ENCODE results near the gene SPRY1.

Gene SPRY1

DNA sequence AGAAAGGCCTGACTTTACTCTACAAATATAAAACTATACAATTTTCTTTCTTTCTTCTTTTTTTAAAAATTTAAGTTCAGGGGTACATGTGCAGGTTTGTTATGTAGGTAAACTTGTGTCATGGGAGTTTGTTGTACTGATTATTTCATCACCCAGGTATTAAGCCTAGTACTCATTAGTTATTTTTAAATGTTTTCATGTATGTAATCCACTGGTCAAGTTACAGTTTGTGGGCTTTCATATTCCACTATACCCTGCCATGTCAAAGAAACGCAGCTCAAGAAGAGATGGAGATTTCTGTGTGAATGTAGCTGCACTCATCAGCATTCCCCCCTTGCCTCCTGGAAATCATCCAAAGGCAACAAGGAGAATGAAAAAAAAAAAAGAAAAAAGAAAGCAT is 31.2 kb upstream of the SPRY1 start:
- Histone ChIP-seq H3K4me3 (replicated peaks; ENCODE audit: insufficient read depth, low read length) (no peak overlapping the region), H3K27ac (replicated peaks) (no peak overlapping the region), H3K27me3 (ENCODE audit: insufficient read depth, poor library complexity, severe bottlenecking) (no peaks in the 10 kb centered on the region)
- TF ChIP-seq SPI1 (IDR thresholded peaks at IDR 0.05; ENCODE audit: borderline replicate concordance, low read depth) (no peak), POLR2AphosphoS5 (IDR thresholded peaks at IDR 0.05; ENCODE audit: low read depth) (no peak), GABPA (IDR thresholded peaks at IDR 0.05; ENCODE audit: low read depth) (no peak)
- TF ChIP-seq, protein P1, sequence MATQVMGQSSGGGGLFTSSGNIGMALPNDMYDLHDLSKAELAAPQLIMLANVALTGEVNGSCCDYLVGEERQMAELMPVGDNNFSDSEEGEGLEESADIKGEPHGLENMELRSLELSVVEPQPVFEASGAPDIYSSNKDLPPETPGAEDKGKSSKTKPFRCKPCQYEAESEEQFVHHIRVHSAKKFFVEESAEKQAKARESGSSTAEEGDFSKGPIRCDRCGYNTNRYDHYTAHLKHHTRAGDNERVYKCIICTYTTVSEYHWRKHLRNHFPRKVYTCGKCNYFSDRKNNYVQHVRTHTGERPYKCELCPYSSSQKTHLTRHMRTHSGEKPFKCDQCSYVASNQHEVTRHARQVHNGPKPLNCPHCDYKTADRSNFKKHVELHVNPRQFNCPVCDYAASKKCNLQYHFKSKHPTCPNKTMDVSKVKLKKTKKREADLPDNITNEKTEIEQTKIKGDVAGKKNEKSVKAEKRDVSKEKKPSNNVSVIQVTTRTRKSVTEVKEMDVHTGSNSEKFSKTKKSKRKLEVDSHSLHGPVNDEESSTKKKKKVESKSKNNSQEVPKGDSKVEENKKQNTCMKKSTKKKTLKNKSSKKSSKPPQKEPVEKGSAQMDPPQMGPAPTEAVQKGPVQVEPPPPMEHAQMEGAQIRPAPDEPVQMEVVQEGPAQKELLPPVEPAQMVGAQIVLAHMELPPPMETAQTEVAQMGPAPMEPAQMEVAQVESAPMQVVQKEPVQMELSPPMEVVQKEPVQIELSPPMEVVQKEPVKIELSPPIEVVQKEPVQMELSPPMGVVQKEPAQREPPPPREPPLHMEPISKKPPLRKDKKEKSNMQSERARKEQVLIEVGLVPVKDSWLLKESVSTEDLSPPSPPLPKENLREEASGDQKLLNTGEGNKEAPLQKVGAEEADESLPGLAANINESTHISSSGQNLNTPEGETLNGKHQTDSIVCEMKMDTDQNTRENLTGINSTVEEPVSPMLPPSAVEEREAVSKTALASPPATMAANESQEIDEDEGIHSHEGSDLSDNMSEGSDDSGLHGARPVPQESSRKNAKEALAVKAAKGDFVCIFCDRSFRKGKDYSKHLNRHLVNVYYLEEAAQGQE (IDR thresholded peaks at IDR 0.05; ENCODE audit: insufficient replicate concordance, low read depth), result no peak
- TF ChIP-seq, protein P2, sequence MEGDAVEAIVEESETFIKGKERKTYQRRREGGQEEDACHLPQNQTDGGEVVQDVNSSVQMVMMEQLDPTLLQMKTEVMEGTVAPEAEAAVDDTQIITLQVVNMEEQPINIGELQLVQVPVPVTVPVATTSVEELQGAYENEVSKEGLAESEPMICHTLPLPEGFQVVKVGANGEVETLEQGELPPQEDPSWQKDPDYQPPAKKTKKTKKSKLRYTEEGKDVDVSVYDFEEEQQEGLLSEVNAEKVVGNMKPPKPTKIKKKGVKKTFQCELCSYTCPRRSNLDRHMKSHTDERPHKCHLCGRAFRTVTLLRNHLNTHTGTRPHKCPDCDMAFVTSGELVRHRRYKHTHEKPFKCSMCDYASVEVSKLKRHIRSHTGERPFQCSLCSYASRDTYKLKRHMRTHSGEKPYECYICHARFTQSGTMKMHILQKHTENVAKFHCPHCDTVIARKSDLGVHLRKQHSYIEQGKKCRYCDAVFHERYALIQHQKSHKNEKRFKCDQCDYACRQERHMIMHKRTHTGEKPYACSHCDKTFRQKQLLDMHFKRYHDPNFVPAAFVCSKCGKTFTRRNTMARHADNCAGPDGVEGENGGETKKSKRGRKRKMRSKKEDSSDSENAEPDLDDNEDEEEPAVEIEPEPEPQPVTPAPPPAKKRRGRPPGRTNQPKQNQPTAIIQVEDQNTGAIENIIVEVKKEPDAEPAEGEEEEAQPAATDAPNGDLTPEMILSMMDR (IDR thresholded peaks at IDR 0.05; ENCODE audit: insufficient read depth, low read length), result no peak
- no peak for DNase-seq (ENCODE audit: low read depth in 1 of 2, low spot score in 1 of 2)

DNA sequence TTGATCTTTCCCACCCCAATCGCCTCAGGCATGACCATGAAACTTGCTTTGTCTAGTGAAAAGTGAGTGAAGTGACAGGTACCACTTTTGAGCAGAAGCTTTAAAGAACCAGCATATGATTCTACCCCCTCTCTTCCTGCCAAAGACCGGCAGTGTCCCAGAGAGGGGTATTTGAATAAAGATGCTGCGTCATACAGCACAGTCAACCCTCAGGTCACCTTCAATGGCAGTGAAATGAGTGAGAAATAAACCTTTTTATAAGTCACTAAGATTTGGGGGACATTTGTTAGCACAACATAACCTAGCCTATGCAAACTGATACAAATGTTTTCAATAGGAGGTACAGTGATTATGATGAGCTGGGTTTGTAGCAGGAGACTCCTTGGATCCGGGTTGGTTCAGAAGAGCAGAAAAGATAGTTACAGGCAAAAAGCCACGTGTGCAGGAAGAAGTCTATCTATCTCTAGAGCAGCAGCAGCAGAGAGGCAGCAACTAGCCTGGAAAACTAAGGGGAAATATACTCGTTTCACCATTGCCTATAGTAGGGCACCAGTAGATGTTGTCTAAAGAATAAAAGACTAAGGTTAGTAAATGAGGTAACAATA is 30.3 kb upstream of the SPRY1 start:
- no peak for DNase-seq (ENCODE audit: low read depth in 1 of 2, low spot score in 1 of 2)
- Histone ChIP-seq H3K4me3 (replicated peaks; ENCODE audit: insufficient read depth, low read length) (no peak overlapping the region), H3K27ac (replicated peaks) (no peak overlapping the region), H3K27me3 (ENCODE audit: insufficient read depth, poor library complexity, severe bottlenecking) (no peaks in the 10 kb centered on the region)
- no peak for TF ChIP-seq POLR2AphosphoS5 (IDR thresholded peaks at IDR 0.05; ENCODE audit: low read depth)
- TF ChIP-seq, protein P1 (IDR thresholded peaks at IDR 0.05; ENCODE audit: insufficient replicate concordance, low read depth), result no peak
- no peak for TF ChIP-seq SPI1 (IDR thresholded peaks at IDR 0.05; ENCODE audit: borderline replicate concordance, low read depth)
- TF ChIP-seq, protein P2 (IDR thresholded peaks at IDR 0.05; ENCODE audit: insufficient read depth, low read length), result no peak

DNA sequence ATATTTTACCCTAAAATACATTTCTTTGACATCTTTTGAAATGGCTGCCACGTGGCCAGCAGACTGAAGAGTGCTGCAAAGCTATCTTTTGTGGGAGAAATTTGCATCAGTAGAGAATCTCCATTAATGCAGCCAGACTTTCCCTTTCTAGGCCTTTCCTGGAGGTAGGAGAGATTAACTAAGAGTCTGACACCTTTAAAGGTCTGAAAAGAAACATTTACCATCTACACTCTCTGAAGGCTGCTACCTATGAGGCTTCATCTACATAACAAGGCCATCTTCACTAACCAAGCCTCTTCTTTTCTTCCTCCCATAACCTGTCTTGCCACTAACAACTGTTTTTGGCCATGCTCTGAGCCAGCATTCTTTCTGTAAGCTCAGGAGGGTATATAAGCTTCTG is 17.8 kb upstream of the SPRY1 start:
- Histone ChIP-seq H3K27ac (replicated peaks) (no peak overlapping the region), H3K27me3 (ENCODE audit: insufficient read depth, poor library complexity, severe bottlenecking) (no peaks in the 10 kb centered on the region), H3K4me3 (replicated peaks; ENCODE audit: insufficient read depth, low read length) (no peak overlapping the region)
- DNase-seq (ENCODE audit: low read depth in 1 of 2, low spot score in 1 of 2), result no peak
- TF ChIP-seq GABPA (IDR thresholded peaks at IDR 0.05; ENCODE audit: low read depth) (no peak), SPI1 (IDR thresholded peaks at IDR 0.05; ENCODE audit: borderline replicate concordance, low read depth) (no peak), POLR2AphosphoS5 (IDR thresholded peaks at IDR 0.05; ENCODE audit: low read depth) (no peak)
- TF ChIP-seq, protein P1 (IDR thresholded peaks at IDR 0.05; ENCODE audit: insufficient replicate concordance, low read depth), result no peak
- TF ChIP-seq, protein P2 (IDR thresholded peaks at IDR 0.05; ENCODE audit: insufficient read depth, low read length), result no peak
